GM18870 (cell line): ENCODE measurements around the gene LIF.
"Not testable (repeated sequence)": the region's sequence is repeated elsewhere in the genome, so short reads cannot be mapped to it uniquely, and the experiment has no call there.

Experiments
- ATAC-seq: cut with Tn5 transposase; IDR thresholded peaks from one replicate; pipeline ENCODE4 v1.9.1; 2021; ENCODE audit warnings: moderate library complexity; ENCODE audit not compliant: unreplicated experiment

LIF gene

DNA sequence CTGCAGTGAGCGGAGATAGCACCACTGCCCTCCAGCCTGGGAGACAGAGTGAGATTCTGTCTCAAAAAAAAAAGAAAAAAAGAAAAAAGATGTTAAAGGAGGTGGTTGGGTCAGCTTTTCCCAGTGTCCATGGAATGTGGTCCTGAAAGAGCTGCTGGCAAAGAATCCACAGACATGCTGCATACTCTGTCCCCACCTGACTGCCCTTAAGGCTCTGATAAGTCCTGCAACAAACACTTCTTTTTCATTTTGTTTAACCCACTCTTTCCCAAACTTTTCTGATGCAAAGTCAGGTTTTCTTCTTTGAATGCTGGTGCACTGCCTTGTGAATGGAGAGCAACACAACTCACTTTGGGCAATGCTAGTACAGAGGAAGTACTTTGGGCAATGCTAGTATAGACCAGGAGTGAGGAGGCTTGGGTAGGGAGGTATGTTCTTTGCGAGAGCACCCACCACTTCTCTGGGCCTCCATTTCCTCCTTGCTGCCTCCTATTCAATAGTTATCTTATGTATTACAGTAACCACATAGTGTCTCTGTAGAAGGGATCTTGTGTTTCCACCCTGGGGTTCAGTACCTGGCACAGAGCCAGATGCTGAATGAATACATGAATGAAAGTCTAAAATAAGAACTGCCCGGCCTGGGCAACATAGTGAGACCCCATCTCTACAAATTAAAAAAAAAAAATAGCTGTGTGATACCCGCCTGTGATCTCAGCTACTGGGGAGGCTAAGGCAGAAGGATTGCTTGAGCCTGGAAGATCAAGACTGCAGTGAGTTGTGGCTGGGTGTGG lies 18.9 kb downstream of the LIF start:
- no peak for ATAC-seq

DNA sequence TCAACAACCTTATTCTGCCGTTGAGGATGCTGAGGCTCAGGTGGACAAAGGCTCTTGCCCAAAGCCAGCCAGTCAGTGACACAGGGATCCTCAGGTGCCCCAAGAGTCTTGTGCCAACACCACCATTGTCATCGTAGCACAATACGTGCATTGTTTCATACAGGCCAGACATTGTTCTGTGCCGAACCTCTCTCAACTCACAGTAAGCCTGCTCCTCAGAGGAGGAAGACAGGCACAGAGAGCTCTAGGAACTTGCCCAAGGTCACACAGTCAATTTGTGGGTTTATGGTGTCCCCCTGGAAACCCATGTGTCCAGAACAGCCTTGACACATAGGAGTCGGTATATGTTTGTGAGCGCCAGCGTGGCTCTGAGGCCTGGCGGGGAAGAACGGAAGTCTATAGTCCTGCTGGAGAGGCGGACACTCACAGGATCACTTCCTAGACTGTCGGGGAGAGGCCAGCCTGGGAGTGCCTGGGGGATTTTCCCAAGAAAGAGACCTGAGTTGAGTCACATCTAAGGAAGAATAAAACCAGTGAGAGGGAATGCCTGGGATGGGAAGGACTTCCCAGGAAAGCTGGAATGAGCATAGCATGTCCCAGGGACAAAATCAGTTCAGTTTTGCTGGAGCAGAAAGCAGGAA lies 20.2 kb downstream of the LIF start:
- no peak for ATAC-seq

DNA sequence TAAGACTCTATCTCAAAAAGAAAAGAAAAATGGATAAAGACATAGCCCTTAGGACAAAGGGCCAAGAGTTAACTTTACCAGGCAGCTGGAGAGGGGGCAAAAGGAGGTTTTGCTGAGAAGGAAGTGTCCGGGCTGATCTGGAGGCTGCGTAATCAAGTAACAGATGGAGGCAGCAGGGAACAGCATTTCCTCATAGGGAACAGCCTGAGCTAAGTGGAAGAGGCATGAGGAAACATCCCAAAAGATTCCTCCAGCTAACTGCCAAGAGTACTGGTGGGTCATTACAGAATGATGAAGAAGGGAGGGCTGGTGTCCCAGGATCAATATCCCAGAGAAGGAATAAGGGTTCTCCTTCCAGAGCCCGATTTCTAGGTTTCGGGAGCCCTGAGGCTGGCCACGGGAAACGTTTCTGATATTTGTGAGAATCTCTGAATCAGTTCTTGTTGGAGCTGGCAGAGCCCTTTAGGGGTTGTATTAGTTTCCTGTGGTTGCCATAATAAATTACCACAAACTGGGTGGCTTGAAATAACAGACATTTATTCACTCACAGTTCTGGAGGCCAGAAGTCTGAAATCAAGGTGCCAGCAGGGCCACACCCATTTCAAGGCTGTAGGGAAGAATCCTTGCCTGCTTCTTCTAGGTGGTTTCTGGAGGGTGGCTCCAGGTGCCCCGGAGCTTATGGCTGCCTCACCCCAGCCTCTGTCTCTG lies 21.2 kb downstream of the LIF start:
- ATAC-seq: no peak

DNA sequence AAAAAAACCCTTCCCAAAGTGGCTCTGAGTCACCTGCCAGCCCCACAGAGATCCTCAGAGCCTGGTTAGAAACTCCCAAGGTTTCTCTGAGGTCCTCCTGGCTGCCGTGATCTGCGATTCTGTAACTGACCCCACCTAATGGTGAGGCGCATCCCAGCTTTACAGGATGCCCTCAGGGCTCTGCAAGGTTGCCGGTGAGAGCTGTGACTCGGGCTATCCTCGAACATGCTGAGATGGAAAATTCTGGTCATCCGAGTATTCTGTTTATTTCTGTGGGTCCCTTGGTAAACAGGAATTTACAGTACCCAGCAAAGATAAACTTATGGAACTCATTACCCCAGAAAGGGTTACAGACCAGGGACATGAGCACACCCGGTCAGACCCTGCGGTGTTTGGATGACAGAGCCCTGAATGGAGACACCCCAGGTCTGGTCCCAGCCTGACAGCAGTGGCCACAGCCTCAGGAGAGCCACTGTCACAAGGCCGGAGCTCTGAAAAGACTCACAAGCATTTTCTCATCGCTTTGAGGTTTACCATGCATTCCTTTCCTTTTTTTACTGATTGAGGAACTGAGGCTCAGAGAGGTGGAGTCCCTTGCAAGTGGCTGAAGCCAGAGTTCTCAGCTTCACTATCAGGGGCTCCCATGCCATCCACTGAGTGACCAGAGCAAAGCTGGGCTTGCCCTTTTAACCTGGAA lies 22.2 kb downstream of the LIF start:
- no peak for ATAC-seq

DNA sequence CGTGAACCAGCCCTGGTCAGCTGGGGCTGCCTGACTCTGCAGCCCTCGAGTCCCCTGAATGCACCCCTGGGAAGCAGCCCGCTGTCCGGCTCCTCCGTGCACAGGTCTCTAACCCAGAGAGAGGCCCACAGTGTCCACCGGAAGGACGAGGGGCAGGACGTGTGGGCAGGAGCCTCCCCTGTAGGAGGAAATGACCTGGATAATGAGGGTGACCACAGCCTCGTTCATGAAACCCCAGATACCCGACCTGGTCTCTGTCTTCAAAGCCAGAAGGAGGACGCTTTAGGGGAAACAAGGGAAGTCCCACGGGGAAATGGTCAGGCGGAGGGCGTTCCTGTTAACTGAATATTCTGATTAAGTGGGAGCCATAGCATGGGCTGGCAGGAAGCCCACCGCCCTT lies 23.3 kb downstream of the LIF start:
- no peak for ATAC-seq

DNA sequence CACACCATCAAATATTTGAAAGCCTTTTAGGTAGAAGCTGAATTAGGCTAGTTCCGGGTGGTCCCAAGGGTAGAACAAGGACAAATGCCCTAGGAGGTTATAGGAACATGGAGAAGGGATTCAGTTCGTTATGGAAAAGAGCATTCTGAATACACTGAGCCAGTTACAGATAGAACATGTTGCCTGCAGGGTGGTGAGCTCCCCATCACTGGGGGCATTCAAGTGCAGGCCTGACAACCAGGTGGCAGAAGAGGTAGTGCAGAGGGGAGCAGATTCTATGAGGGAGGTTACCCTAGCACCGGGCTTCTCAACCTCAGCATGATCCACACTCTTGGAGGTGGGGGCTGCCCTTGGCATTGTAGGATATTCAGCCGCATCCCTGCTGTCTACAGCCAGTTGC lies 24.2 kb downstream of the LIF start:
- ATAC-seq: no peak

DNA sequence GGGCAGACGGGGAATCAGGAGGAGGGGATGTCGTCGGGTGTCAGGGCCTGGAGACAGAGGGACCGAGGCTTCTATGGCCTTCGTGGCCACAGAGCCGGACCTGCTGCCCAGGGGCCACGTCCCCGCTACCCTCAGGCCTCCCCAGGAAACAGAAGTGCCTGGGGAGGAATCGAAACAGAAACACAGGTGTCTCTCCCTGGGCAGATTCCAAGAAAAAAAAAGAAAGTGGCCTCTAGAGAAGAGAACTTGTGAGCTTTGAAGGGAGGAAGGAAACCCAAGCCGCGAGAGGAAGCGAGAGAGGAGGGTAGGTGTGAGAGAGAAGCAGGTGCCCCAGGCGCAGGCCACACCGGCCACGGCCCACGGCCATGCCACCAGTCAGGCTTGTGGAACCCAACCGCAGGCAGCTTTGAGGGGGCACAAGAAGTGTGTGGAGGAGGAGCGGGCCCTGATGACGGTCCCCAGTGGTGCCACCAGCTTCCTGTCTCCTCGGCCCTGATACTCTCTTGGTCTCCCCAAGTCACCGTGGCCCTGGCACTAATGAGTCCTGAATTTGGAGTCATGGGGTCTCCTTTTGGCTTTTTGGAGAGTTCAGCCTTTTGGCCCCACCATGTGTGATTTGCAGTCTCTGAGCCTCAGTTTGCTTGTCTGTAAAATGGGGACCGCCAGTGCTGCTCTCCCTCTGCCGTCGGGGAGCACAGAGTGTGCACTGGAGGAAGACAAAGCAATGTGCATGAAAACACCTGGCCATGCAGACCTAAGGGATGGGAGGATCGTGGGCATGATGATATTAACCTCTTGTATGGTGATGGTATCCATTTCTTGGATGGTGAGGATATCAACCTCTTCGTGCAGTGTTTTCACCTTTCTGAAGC lies 25.2 kb downstream of the LIF start:
- ATAC-seq: no peak

DNA sequence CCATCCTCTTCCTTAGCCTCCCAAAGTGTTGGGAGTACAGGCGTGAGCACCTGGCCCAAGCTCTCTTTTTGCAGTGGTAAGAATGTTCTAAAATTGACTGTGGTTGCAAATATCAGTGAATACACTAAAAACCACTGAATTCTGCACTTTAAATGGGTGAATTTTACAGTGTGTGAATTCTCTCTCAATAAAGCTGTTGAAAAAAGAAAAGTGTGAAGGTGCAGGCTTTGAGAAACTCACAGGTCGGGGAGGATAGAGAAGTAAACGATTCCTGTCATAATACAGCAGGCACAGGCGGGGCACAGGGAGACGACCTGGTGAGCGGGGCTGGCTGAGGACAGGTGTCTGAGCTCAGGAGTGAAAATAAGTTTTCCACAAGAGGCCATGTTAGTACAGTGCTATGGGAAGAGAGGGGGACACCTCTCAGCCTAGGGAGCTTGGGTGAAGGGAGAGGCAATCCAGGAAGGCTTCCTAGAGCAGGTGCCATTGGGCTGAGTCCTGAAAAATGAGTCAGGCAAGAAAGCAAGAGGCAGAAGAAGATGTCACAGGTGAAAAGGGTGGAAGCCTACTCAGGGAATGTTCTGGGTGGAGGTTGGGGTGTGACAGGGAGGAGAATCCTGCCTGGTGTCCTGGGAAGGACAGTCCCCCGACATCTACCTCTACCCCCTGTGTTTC lies 26.1 kb downstream of the LIF start:
- no peak for ATAC-seq

DNA sequence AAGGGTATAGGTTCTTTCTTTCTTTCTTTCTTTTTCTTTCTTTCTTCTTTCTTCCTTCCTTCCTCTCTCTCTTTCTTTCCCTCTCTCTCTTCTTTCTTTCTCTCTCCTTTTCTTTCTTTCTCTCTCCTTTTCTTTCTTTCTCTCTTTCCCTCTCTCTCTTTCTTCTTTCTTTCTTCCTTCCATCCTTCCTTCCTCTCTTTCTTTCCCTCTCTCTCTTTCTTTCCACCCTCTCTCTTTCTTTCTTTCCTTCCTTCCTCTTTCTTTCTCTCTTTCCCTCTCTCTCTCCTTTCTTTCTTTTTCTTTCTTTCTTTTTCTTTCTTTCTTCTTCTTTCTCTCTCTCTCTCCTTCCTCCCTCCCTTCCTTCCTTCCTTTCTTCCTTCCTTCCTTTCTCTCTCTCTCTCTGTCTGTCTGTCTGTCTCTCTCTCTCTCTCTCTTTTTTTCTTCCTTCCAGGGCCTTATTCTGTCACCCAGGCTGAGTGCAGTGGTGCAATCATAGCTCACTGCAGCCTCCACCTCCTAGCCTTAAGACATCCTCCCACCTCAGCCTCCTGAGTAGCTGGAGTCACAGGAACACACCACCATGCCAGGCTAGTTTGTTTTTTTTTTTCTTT lies 26.8 kb downstream of the LIF start:
- ATAC-seq: no peak

DNA sequence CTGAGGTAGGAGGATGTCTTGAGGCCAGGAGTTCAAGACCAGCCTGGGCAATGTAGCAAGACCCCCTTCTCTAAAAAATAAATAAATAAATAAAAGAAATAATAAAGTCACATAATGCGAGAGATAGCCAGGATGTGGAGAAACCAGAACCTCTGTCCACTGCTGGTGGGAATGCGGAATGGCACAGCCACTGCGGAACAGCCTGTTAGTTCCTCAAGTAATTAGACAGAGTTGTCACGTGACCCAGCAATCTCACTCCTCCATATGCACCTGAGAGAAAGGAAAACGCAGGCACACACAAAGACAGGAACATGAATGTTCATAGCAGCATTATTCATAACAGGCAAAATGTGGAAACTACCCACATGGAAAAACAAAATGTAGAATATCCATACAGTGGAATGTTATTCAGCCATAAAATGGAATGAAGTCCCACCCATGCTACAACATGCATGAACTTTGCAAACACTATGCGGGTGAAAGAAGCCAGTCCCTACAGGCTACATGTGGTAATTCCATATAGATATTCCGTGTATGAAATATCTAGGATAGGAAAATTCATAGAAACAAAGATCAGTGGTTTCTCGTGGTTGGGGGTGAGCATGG lies 27.4 kb downstream of the LIF start:
- no peak for ATAC-seq

DNA sequence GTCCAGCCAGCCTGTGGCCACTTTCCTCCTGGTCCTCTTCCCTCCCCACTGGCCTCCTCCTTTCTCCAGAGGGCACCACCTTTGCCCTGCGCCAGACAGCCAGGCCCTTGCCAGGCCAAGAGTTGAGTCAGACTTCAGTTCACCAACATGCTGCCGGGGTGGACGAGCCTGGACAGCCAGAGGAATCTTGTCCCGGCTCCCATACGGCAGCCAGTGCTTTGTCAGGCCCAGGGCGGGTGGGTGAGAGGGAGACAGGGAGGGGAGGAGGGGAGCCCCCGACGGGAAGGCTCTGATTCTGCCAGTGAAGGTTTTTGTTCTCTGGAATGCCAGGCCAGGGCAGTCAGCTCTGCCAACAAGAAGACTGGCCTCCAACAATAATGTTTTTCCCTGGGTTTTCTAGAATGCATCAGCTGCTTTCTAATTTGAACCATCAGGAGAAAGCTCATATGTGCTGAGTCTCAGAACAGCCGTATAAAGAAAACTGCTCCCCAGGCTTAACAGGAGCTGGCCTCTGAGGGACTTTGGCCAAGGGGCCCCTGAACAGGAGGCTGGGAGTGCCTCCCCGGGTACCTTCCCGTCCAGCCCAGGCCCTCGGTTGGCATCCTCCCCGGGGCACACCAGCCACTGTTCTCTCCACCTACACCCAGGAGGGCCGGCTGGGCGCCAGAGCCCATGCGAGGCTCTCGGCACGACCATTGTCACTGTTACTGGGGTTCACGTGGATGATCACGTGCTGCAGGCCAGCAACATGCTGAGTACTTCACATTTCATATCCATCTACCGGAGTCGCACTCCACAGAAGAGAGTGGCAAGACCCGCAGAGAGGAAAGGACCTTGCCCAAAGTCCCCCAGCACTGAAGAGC lies 28.6 kb downstream of the LIF start:
- ATAC-seq: no peak

DNA sequence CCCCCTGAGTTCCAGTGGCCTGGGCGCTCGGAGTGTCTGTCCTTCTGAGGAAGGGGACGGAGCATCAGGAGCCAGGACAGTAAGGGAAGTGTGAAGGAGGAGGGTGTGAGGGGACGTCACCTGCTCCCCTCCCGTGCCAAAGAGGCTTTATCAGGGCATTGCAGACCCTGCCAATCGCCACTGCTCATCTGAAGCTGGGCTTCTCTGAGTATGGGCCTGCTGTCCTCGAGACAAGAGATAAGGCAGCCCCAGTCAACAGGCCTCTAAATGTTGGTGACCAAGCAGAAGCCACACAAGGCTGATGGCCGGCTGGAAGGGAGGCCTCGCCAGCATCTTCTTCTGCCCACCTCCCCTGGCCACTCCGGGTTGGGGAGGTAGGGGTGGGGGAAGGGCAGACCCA lies 29.8 kb downstream of the LIF start:
- ATAC-seq: no peak

DNA sequence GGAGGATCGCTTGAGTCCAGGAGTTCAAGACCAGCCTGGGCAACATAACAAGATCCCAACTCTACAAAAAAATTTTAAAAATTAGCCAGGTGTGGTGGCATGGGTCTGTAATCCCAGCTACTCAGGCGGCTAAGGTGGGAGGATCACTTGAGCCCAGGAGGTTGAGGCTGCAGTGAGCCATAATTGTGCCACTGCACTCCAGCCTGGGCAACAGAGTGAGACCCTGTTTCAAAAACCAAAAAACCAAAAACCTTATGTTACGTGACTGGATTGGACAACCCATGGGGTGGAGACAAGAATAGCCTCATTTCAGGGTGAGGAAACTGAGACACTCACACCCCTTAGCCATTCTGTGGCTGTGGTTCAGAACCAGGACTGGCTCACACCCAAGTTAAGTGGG lies 30.3 kb downstream of the LIF start:
- not testable (repeated sequence) for ATAC-seq

DNA sequence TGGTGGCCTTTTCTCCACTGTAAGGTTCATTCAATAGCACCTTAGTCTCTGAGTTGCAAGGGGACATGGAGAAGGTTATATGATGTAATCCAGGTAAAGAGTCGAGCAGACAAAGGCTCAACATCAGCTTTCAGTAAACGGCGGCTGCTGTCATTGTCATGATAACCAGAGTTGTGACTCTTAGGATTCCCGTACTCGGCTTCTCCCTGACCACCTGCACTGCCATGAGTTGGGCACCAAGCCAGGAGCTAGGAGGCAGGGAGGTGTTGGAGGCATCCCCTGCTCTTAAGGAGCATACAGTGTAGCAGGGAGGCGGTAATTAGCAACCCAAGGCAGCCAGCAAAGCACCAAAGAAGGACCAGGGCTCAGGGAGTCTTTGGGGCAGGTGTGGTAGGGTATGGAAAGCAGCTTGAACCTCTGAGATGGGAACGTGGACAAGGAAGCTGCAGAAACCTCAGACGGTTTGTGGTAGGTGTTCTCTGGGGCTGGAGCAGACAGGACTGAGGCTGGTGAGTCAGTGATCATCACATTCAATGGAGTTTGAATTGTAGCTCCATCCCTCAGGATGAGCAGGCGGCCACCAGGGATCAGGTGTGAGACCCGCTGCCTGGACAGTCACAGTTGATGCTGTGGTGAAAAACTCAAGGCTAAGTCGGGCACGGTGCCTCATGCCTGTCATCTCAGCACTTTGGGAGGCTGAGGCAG lies 31.7 kb downstream of the LIF start:
- no peak for ATAC-seq

DNA sequence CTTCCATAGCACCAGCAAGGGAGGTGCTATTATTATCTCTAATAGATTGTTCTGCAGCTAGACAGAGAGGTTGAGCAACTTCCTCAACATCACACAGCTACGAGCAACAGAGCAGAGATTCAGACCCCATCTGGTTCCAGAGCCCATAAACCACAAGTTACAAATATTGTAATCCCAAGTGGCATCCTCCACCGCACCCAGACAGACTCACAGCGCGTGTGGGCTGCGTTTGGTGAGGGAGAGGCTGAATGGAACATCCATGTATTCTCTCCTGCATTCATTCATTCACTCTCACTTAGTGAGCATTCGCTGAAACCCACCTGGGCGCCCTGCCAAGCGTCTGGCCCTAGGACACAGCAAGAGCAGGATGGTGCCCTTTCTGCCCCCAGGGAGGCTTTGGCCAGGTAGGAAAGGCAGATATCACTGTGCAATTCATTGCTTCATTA lies 33.5 kb downstream of the LIF start:
- no peak for ATAC-seq

DNA sequence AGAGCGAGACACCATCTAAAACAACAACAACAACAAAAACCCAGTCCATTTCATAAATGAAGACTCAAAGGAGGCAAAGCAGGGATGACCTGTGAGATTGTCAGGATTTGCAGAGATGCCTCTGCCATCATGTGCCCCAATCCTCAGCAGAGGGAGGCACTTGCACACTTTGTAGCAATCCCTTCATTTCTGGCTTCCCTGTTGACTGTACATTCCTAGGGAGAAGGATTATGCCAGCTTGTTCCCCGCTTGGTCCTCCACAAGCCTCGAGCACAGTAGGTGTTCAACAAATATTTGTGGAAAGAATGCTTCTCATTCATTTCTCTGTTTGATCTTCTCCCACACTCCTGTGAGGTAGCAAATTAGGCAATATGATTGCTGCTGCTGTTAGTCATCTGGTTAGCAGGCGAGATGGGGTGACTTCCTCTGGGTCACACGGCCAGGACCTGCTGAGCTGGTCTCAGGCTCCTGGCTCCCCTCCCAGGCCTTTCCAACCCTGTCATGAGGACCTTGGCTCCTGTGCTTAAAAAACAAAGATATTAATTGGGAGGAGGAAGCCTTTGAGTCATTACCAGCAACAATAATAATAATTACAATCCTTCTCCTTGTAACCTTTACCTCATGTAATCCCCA lies 34.1 kb downstream of the LIF start:
- ATAC-seq: no peak
